H9 (cell line): ENCODE data around the gene COL23A1. TPM values are rescaled to one million over a fixed set of nuclear protein-coding genes. Genes with fewer than 3 reads are reported as not detected.

ENCODE experiments used
- DNase-seq: peaks from one replicate; pipeline ENCODE4 v3.0.0-alpha.2; 2017
- H2AFZ ChIP-seq: one replicate; pipeline ENCODE4 v1.6.1; 2013; ENCODE audit warnings: mild to moderate bottlenecking, low read length, control low read depth, moderate library complexity
- H2AK5ac ChIP-seq: 2 replicates; pipeline ENCODE4 v1.6.1; 2013; ENCODE audit warnings: low read length, control low read depth, mixed read lengths; ENCODE audit not compliant: insufficient read length
- H2BK120ac ChIP-seq: one replicate; pipeline ENCODE4 v1.6.1; 2013; ENCODE audit warnings: low read depth, mild to moderate bottlenecking, low read length, control low read depth, inconsistent platforms; ENCODE audit not compliant: poor library complexity, severe bottlenecking
- H2BK12ac ChIP-seq: 2 replicates; pipeline ENCODE4 v1.6.1; 2013; ENCODE audit warnings: low read length, control low read depth, mixed read lengths, low read depth; ENCODE audit not compliant: insufficient read length
- H2BK15ac ChIP-seq: 2 replicates; pipeline ENCODE4 v1.6.1; 2013; ENCODE audit warnings: low read depth, low read length, control low read depth
- H2BK20ac ChIP-seq: one replicate; pipeline ENCODE4 v1.6.1; 2013; ENCODE audit warnings: low read depth, mild to moderate bottlenecking, low read length, control low read depth, inconsistent platforms; ENCODE audit not compliant: poor library complexity, severe bottlenecking
- H2BK5ac ChIP-seq: 2 replicates; pipeline ENCODE4 v1.6.1; 2013; ENCODE audit warnings: low read length, control low read depth, mixed read lengths; ENCODE audit not compliant: insufficient read length
- H3K14ac ChIP-seq: 2 replicates; pipeline ENCODE4 v1.6.1; 2013; ENCODE audit warnings: low read length, control low read depth; ENCODE audit not compliant: insufficient read depth
- H3K18ac ChIP-seq: 2 replicates; pipeline ENCODE4 v1.6.1; 2013; ENCODE audit warnings: low read depth, mild to moderate bottlenecking, mixed read lengths, low read length, control low read depth; ENCODE audit not compliant: insufficient read length
- H3K23ac ChIP-seq: 2 replicates; pipeline ENCODE4 v1.6.1; 2013; ENCODE audit warnings: low read length, control low read depth, mixed read lengths, low read depth; ENCODE audit not compliant: insufficient read length
- H3K23me2 ChIP-seq: 2 replicates; pipeline ENCODE4 v1.6.1; 2013; ENCODE audit warnings: low read depth, mild to moderate bottlenecking, mixed read lengths, low read length, control low read depth; ENCODE audit not compliant: insufficient read length, poor library complexity, severe bottlenecking
- H3K27ac ChIP-seq: 2 replicates; pipeline ENCODE4 v1.5.1; 2013; ENCODE audit warnings: low read length, control low read depth, mixed read lengths, low read depth; ENCODE audit not compliant: insufficient read length
- H3K27me3 ChIP-seq: 2 replicates; pipeline ENCODE4 v1.6.1; 2013; ENCODE audit warnings: low read length, control low read depth, inconsistent platforms; ENCODE audit not compliant: insufficient read depth
- H3K4ac ChIP-seq: 2 replicates; pipeline ENCODE4 v1.6.1; 2013; ENCODE audit warnings: low read depth, mild to moderate bottlenecking, control low read depth, inconsistent platforms, low read length, moderate library complexity
- H3K4me1 ChIP-seq: 2 replicates; pipeline ENCODE4 v1.6.1; 2013; ENCODE audit warnings: low read length, control low read depth, inconsistent platforms; ENCODE audit not compliant: insufficient read depth
- H3K4me2 ChIP-seq: 2 replicates; pipeline ENCODE4 v1.6.1; 2013; ENCODE audit warnings: low read length, control low read depth, mixed read lengths; ENCODE audit not compliant: insufficient read length, insufficient read depth
- H3K56ac ChIP-seq: 2 replicates; pipeline ENCODE4 v1.6.1; 2013; ENCODE audit warnings: low read depth, mild to moderate bottlenecking, mixed read lengths, low read length, control low read depth; ENCODE audit not compliant: insufficient read length
- H3K79me1 ChIP-seq: 2 replicates; pipeline ENCODE4 v1.6.1; 2013; ENCODE audit warnings: low read depth, mild to moderate bottlenecking, moderate library complexity, low read length, control low read depth, inconsistent platforms; ENCODE audit not compliant: insufficient read depth, poor library complexity, severe bottlenecking
- H3K79me2 ChIP-seq: 2 replicates; pipeline ENCODE4 v1.6.1; 2013; ENCODE audit warnings: low read length, control low read depth, inconsistent platforms; ENCODE audit not compliant: insufficient read depth
- H3K9ac ChIP-seq: 2 replicates; pipeline ENCODE4 v1.6.1; 2013; ENCODE audit warnings: low read length, control low read depth, mixed read lengths; ENCODE audit not compliant: insufficient read length; ENCODE audit errors: extremely low read depth
- H3K9me3 ChIP-seq: one replicate; pipeline ENCODE4 v1.6.1; 2013; ENCODE audit warnings: low read depth, low read length, inconsistent platforms; ENCODE audit not compliant: control insufficient read depth
- H3T11ph ChIP-seq: one replicate; pipeline ENCODE4 v1.6.1; 2013; ENCODE audit warnings: mild to moderate bottlenecking, low read length, control low read depth, inconsistent platforms
- H4K20me1 ChIP-seq: one replicate; pipeline ENCODE4 v1.6.1; 2013; ENCODE audit not compliant: control insufficient read depth, insufficient read length, insufficient read depth
- H4K5ac ChIP-seq: 2 replicates; pipeline ENCODE4 v1.6.1; 2013; ENCODE audit warnings: low read depth, mild to moderate bottlenecking, mixed read lengths, low read length, control low read depth; ENCODE audit not compliant: insufficient read length
- H4K8ac ChIP-seq: replicated peaks from 2 replicates; pipeline ENCODE4 v1.6.1; 2013; ENCODE audit warnings: low read length, control low read depth, mixed read lengths, low read depth; ENCODE audit not compliant: insufficient read length
- H4K91ac ChIP-seq: 2 replicates; pipeline ENCODE4 v1.6.1; 2013; ENCODE audit warnings: low read depth, mild to moderate bottlenecking, moderate library complexity, mixed read lengths, low read length, control low read depth; ENCODE audit not compliant: insufficient read length
- H3K27ac Mint-ChIP-seq, 3 experiments: 2 replicates in 2 of 3; 3 replicates in 1 of 3; pipeline ENCODE4 v1.8.0; 2020 to 2021; ENCODE audit warnings: mixed read lengths in 3 of 3, mild to moderate bottlenecking in 1 of 3, moderate library complexity in 1 of 3
- H3K27me3 Mint-ChIP-seq: 2 replicates; pipeline ENCODE4 v1.8.0; 2021; ENCODE audit warnings: low read depth, mild to moderate bottlenecking, moderate library complexity, mixed read lengths
- H3K36me3 Mint-ChIP-seq, 3 experiments: 2 replicates in 2 of 3; 3 replicates in 1 of 3; pipeline ENCODE4 v1.8.0; 2020 to 2021; ENCODE audit warnings: low read depth in 3 of 3, mixed read lengths in 3 of 3; ENCODE audit not compliant: insufficient read depth in 1 of 3
- H3K4me1 Mint-ChIP-seq, 2 experiments: 2 replicates each; pipeline ENCODE4 v1.8.0; 2020; ENCODE audit warnings: mixed read lengths in 2 of 2
- H3K4me3 Mint-ChIP-seq, 2 experiments: 2 replicates in 1 of 2; 3 replicates in 1 of 2; pipeline ENCODE4 v1.8.0; 2020 to 2021; ENCODE audit warnings: mild to moderate bottlenecking in 2 of 2, mixed read lengths in 2 of 2, moderate library complexity in 1 of 2
- H3K9me3 Mint-ChIP-seq, 2 experiments: 2 replicates in 1 of 2; 3 replicates in 1 of 2; pipeline ENCODE4 v1.8.0; 2020; ENCODE audit warnings: mild to moderate bottlenecking in 2 of 2, mixed read lengths in 2 of 2, moderate library complexity in 1 of 2
- CTCF ChIP-seq: fragments of 200-600 bp; sonication (generic); conservative IDR thresholded peaks from 3 replicates; pipeline ENCODE4 v1.8.0; 2021; ENCODE audit warnings: antibody characterized with exemption, mild to moderate bottlenecking
- WGBS: extraction: QIAGEN DNeasy Blood & Tissue Kit; methylation state at CpG from one replicate; pipeline ENCODE4 v1.1.7; 2013; ENCODE audit warnings: missing lambda C conversion rate, low lambda C conversion rate, mixed read lengths; ENCODE audit not compliant: insufficient read length; ENCODE audit errors: extremely low coverage; 5-methylcytosine and 5-hydroxymethylcytosine counted together
- total RNA-seq: library from RNA; stranded (reverse); gene quantifications from 2 replicates; pipeline ENCODE4 v1.2.1, GENCODE V29; 2021

COL23A1 gene
- total RNA-seq, 1 experiment from 2014 or later, result 2.6 TPM

GRCh38 chr5:178204935-178205748, 385.1 kb downstream of the COL23A1 start:
- peak overlapping the region in 1 of 3 experiments; percentile 96; a peak in 2 of 7 replicates for H3K27ac Mint-ChIP-seq
- Histone ChIP-seq H3K4me2 (peak overlapping the region; percentile 99), H3K27me3 (no peaks in the 10 kb centered on the region), H3K56ac (no peak overlapping the region), H2BK12ac (no peak overlapping the region), H4K8ac (no peak overlapping the region), H4K91ac (no peak overlapping the region), H4K20me1 (peaks cover 2% of the 10 kb centered on the region), H3K4me1 (no peaks in the 10 kb centered on the region; the same call in 1 of the 2 replicates), H3K4ac (no peak overlapping the region), H3K18ac (peak overlapping the region; percentile 75), H2BK15ac (no peak overlapping the region), H3K23me2 (peaks cover 10% of the 10 kb centered on the region), H2BK120ac (no peak overlapping the region), H2BK5ac (no peak overlapping the region), H3K23ac (no peak overlapping the region), H3K14ac (peak overlapping the region; percentile 94), H3T11ph (no peak overlapping the region), H2BK20ac (no peak overlapping the region), H3K9ac (peak overlapping the region; percentile 99), H3K79me2 (peaks cover 23% of the 10 kb centered on the region), H3K79me1 (peaks cover 9% of the 10 kb centered on the region), H3K9me3 (no peaks in the 10 kb centered on the region), H2AK5ac (no peak overlapping the region), H4K5ac (no peak overlapping the region), H3K27ac (no peak overlapping the region), H2AFZ (no peak overlapping the region)
- H3K4me1 Mint-ChIP-seq, result peaks cover 19 to 37% of the 10 kb centered on the region in 2 experiments
- peak; percentile 62 for DNase-seq
- peaks cover 2% of the 10 kb centered on the region in 2 experiments; a peak in 3 of 5 replicates for H3K9me3 Mint-ChIP-seq
- H3K4me3 Mint-ChIP-seq, result peak overlapping the region; percentile 75 to 98
- H3K27me3 Mint-ChIP-seq, result peaks cover 27% of the 10 kb centered on the region
- WGBS, result no CpG with 5 or more reads among the region's 90 CpGs
- no peak for TF ChIP-seq CTCF
- H3K36me3 Mint-ChIP-seq, result peaks cover 49 to 52% (median 49%) of the 10 kb centered on the region in 3 experiments
